NCI-H128 (cell line): ENCODE data around the gene CD300A.
A peak's percentile ranks its signal among the peaks of the same experiment; 100 is the strongest.

Source experiments
- DNase-seq: peaks from one replicate; lab custom pipeline; 2025; ENCODE audit not compliant: unreplicated experiment; lab: John Stamatoyannopoulos, UW

The CD300A gene

GRCh38 chr17:74466111-74466827, at the start of gene CD300A:
Gene CD300A (plus strand): TSS chr17:74466634. CDS start chr17:74466704, 70 bp downstream.
- DNase-seq = no peak

GRCh38 chr17:74417178-74418045, 49.0 kb upstream of the CD300A start:
- DNase-seq = no peak

- DNase-seq = no peak
Observed at GRCh38 chr17:74419928-74420411, 46.5 kb upstream of the CD300A start.

- no peak for DNase-seq
Observed at GRCh38 chr17:74424117-74424516, 42.3 kb upstream of the CD300A start.

- no peak for DNase-seq
Observed at GRCh38 chr17:74424657-74425056, 41.8 kb upstream of the CD300A start.

GRCh38 chr17:74426551-74427047, 39.8 kb upstream of the CD300A start:
- DNase-seq = no peak

GRCh38 chr17:74427048-74427762, 39.2 kb upstream of the CD300A start:
- DNase-seq = no peak

GRCh38 chr17:74427763-74428153, 38.7 kb upstream of the CD300A start:
- DNase-seq = no peak

GRCh38 chr17:74429604-74430384, 36.6 kb upstream of the CD300A start:
- no peak for DNase-seq

- no peak for DNase-seq
Observed at GRCh38 chr17:74430385-74430705, 36.1 kb upstream of the CD300A start.

- DNase-seq = peak; percentile 37
Observed at GRCh38 chr17:74430706-74431567, 35.5 kb upstream of the CD300A start.

- peak; percentile 37 for DNase-seq
Observed at GRCh38 chr17:74431568-74432423, 34.6 kb upstream of the CD300A start, which contains the start of gene GPRC5C. Gene GPRC5C (plus strand): TSS chr17:74432088. CDS start chr17:74439777, 7,689 bp downstream.

GRCh38 chr17:74432424-74432690, 34.1 kb upstream of the CD300A start:
- no peak for DNase-seq

GRCh38 chr17:74432766-74433391, 33.6 kb upstream of the CD300A start:
- DNase-seq = no peak

GRCh38 chr17:74433421-74434121, 32.9 kb upstream of the CD300A start:
- DNase-seq = no peak

GRCh38 chr17:74435775-74436359, 30.6 kb upstream of the CD300A start:
- DNase-seq = no peak

GRCh38 chr17:74437702-74438101, 28.7 kb upstream of the CD300A start:
- DNase-seq = no peak
